Fibroblast of lung (primary cell): Measurements from ENCODE around the gene LRRC61.

Experiments
- EZH2 ChIP-seq: IDR thresholded peaks from 2 replicates; pipeline ENCODE4 v1.5.1; 2012; ENCODE audit warnings: low read length, control low read depth, mild to moderate bottlenecking; ENCODE audit errors: missing control alignments
- TF ChIP-seq, protein P1 (sequence below), 2 donors: IDR thresholded peaks in 1 of 2; conservative IDR thresholded peaks in 1 of 2; 1 replicate in 1 of 2; 2 replicates in 1 of 2; pipeline ENCODE4 v1.5.1; 2011 to 2012; ENCODE audit warnings: low read length in 2 of 2, control low read depth in 1 of 2, inconsistent platforms in 1 of 2, low read depth in 1 of 2, mild to moderate bottlenecking in 1 of 2

DNA sequence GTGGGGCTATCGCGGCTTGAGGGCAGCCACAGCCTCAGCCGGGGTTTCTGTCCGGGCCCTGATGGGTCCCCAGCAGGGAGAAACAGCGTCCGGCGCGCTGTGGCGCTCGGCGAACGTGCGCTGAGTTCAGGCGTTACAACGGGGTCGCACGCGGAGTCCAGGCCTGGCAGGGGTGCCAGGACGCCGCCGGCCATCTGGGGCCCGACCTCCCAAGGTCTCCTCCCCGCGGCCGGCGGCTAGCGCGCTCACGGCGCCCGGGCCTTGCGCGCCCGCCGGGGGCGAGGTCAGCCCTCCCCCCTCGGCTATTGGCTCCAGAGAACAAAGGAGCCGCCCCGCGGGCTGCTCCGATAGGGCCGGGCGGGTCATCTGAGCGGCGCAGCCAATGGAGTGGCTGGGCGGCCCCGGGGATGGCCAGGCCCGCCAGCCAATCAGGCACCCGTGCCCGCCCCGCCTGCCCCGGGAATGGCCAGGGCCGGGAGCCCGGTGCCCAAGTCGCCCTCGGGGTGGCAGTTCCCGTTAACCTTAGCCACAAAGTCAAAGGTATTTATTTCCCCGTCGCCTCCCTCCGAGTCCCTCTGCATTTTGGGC lies 55.8 kb downstream of the LRRC61 start, which contains the start of gene ZNF775:
- TF ChIP-seq, protein P1, sequence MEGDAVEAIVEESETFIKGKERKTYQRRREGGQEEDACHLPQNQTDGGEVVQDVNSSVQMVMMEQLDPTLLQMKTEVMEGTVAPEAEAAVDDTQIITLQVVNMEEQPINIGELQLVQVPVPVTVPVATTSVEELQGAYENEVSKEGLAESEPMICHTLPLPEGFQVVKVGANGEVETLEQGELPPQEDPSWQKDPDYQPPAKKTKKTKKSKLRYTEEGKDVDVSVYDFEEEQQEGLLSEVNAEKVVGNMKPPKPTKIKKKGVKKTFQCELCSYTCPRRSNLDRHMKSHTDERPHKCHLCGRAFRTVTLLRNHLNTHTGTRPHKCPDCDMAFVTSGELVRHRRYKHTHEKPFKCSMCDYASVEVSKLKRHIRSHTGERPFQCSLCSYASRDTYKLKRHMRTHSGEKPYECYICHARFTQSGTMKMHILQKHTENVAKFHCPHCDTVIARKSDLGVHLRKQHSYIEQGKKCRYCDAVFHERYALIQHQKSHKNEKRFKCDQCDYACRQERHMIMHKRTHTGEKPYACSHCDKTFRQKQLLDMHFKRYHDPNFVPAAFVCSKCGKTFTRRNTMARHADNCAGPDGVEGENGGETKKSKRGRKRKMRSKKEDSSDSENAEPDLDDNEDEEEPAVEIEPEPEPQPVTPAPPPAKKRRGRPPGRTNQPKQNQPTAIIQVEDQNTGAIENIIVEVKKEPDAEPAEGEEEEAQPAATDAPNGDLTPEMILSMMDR (conservative IDR thresholded peaks at IDR 0.05 in 1 of 2, IDR thresholded peaks at IDR 0.05 in 1 of 2; ENCODE audit: low read depth in 1 of 2, low read length in 2 of 2), result no peak
- no peak for TF ChIP-seq EZH2
